Keratinocyte (primary cell): Measurements from ENCODE around the gene RASA3. TPM values are rescaled to one million over a fixed set of nuclear protein-coding genes. Genes with fewer than 3 reads are reported as not detected.

ENCODE experiments used
- DNase-seq: peaks from one replicate; pipeline ENCODE4 v3.0.0-alpha.2; 2011; ENCODE audit warnings: low read depth, missing footprints, low spot score
- FAIRE-seq: peaks from 2 replicates; lab custom pipeline; 2011; peaks lifted over from hg19 to GRCh38; lab: Jason Lieb, UNC
- H2AFZ ChIP-seq: 2 replicates; pipeline ENCODE4 v1.6.0; 2012; ENCODE audit warnings: low read length, control low read depth, inconsistent platforms; ENCODE audit not compliant: control insufficient read depth
- H3K27ac ChIP-seq: 2 replicates; pipeline ENCODE4 v1.5.1; 2011; ENCODE audit warnings: low read length; ENCODE audit not compliant: control insufficient read depth, insufficient read depth
- H3K27me3 ChIP-seq: 3 replicates; pipeline ENCODE4 v1.6.0; 2011; ENCODE audit warnings: low read length; ENCODE audit not compliant: control insufficient read depth, insufficient read depth; ENCODE audit errors: extremely low read depth
- H3K36me3 ChIP-seq, 2 experiments: 2 replicates in 1 of 2; 3 replicates in 1 of 2; pipeline ENCODE4 v1.5.1; 2011; ENCODE audit warnings: low read length in 2 of 2, mild to moderate bottlenecking in 1 of 2; ENCODE audit not compliant: control insufficient read depth in 2 of 2, insufficient read depth in 2 of 2; ENCODE audit errors: extremely low read depth in 1 of 2
- H3K4me1 ChIP-seq: 3 replicates; pipeline ENCODE4 v1.5.1; 2011; ENCODE audit warnings: low read length; ENCODE audit not compliant: control insufficient read depth, insufficient read depth; ENCODE audit errors: extremely low read depth
- H3K4me2 ChIP-seq: 3 replicates; pipeline ENCODE4 v1.6.0; 2011; ENCODE audit warnings: low read depth, low read length; ENCODE audit not compliant: control insufficient read depth, insufficient read depth; ENCODE audit errors: extremely low read depth
- H3K4me3 ChIP-seq, 3 experiments: fragments of 200-600 bp in 1 of 3; sonication (generic) in 1 of 3; 2 replicates in 2 of 3; 3 replicates in 1 of 3; pipeline ENCODE4 v1.5.1; 2011 to 2016; ENCODE audit warnings: low read length in 3 of 3, mild to moderate bottlenecking in 3 of 3, control low read depth in 2 of 3, inconsistent platforms in 1 of 3, low read depth in 1 of 3, mixed read lengths in 1 of 3, mixed run types in 1 of 3, moderate library complexity in 1 of 3; ENCODE audit not compliant: control insufficient read depth in 2 of 3, insufficient read depth in 2 of 3; ENCODE audit errors: extremely low read depth in 1 of 3
- H3K79me2 ChIP-seq: 2 replicates; pipeline ENCODE4 v1.6.0; 2012; ENCODE audit warnings: low read length; ENCODE audit not compliant: control insufficient read depth, insufficient read depth
- H3K9ac ChIP-seq: 3 replicates; pipeline ENCODE4 v1.6.0; 2011; ENCODE audit warnings: low read length; ENCODE audit not compliant: control insufficient read depth, insufficient read depth; ENCODE audit errors: extremely low read depth
- H3K9me1 ChIP-seq: 3 replicates; pipeline ENCODE4 v1.6.0; 2011; ENCODE audit warnings: low read length; ENCODE audit not compliant: control insufficient read depth, insufficient read depth; ENCODE audit errors: extremely low read depth
- H3K9me3 ChIP-seq: 2 replicates; pipeline ENCODE4 v1.5.1; 2012; ENCODE audit warnings: low read depth, low read length; ENCODE audit not compliant: control insufficient read depth
- H4K20me1 ChIP-seq: 3 replicates; pipeline ENCODE4 v1.6.0; 2011; ENCODE audit warnings: low read length; ENCODE audit not compliant: control insufficient read depth, insufficient read depth; ENCODE audit errors: extremely low read depth
- EZH2 ChIP-seq: IDR thresholded peaks from one replicate; pipeline ENCODE4 v1.6.1; 2012; ENCODE audit warnings: inconsistent platforms, mild to moderate bottlenecking, low read length, moderate library complexity
- dilution Hi-C: fragments of 300-500 bp; cut with MboI; formaldehyde crosslinking; loops from one replicate; pipeline ENCODE4 v1.7.0; 2020; ENCODE audit warnings: low sequenced_read_pairs; ENCODE audit not compliant: extremely low pct_ligation_motif_present
- polyA plus RNA-seq, 5 experiments: library from polyadenylated mRNA; depleted of rRNA in 3 of 5; stranded (reverse) in 3 of 5; stranded (forward) in 1 of 5; unstranded in 1 of 5; fragments of >200 nt; gene quantifications; 1 replicate in 1 of 5; 2 replicates in 3 of 5; 3 replicates in 1 of 5; pipeline versions ENCODE4 v1.2.1 to v1.2.3, GENCODE V29; 2011 to 2012; ENCODE audit warnings: missing spikeins in 2 of 5, low read depth in 1 of 5, low replicate concordance in 1 of 5
- TF ChIP-seq, protein P1 (sequence below), 3 experiments: IDR thresholded peaks in 1 of 3; conservative IDR thresholded peaks in 1 of 3; optimal IDR thresholded peaks in 1 of 3; 2 replicates in 2 of 3; 3 replicates in 1 of 3; pipeline versions ENCODE3 to v1.5.1; 2011; ENCODE audit warnings: low read length in 3 of 3, mild to moderate bottlenecking in 3 of 3, moderate library complexity in 2 of 3, control low read depth in 1 of 3, inconsistent platforms in 1 of 3; ENCODE audit not compliant: insufficient read depth in 2 of 3; ENCODE audit errors: extremely low read depth in 1 of 3

Gene RASA3
- polyA plus RNA-seq, 1 donor (not counting 4 experiments of a cell fraction or from before 2014, with no cell fraction given) = 4.1 TPM

DNA sequence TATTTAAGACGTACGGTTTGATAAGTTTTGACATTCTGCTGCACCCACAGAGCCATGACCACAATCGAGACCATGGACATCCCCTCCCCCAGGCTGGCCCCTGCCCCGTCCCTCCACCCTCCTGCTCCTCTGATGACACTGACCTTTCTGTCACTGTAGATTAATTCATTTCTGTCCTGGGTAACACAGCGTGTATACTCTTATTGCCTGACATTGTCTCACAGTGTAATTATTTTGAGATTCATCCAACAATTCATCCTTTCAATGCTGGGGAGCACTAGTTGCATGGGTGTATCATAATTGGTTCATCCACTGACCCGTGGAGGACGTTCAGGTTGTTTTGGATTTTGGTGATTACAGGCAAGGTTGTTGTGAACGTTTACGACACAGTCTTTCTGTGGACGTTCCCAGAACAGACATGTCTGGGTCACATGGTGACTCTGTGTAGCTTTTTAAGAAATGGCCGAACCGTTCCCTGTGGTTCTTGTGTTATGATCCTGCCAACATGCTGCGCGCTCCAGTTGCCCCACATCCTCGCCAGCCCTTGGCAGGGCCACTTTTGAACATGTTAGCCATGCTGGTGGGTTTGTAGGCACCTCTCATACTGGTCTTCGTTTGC is 200.5 kb downstream of the RASA3 start:
- Histone ChIP-seq H3K4me1 (peaks cover 17% of the 10 kb centered on the region), H3K9me1 (no peaks in the 10 kb centered on the region), H3K36me3 (no peaks in the 10 kb centered on the region), H2AFZ (no peak overlapping the region), H3K27me3 (peaks cover 28% of the 10 kb centered on the region), H4K20me1 (no peaks in the 10 kb centered on the region), H3K9me3 (no peaks in the 10 kb centered on the region), H3K4me2 (no peak overlapping the region), H3K4me3 (no peak overlapping the region), H3K79me2 (no peaks in the 10 kb centered on the region), H3K9ac (no peak overlapping the region), H3K27ac (no peak overlapping the region)
- FAIRE-seq = no peak
- no peak for DNase-seq
- TF ChIP-seq, protein P1, sequence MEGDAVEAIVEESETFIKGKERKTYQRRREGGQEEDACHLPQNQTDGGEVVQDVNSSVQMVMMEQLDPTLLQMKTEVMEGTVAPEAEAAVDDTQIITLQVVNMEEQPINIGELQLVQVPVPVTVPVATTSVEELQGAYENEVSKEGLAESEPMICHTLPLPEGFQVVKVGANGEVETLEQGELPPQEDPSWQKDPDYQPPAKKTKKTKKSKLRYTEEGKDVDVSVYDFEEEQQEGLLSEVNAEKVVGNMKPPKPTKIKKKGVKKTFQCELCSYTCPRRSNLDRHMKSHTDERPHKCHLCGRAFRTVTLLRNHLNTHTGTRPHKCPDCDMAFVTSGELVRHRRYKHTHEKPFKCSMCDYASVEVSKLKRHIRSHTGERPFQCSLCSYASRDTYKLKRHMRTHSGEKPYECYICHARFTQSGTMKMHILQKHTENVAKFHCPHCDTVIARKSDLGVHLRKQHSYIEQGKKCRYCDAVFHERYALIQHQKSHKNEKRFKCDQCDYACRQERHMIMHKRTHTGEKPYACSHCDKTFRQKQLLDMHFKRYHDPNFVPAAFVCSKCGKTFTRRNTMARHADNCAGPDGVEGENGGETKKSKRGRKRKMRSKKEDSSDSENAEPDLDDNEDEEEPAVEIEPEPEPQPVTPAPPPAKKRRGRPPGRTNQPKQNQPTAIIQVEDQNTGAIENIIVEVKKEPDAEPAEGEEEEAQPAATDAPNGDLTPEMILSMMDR (optimal IDR thresholded peaks at IDR 0.05 in 1 of 3, IDR thresholded peaks at IDR 0.05 in 1 of 3, conservative IDR thresholded peaks at IDR 0.05 in 1 of 3; ENCODE audit: extremely low read depth in 1 of 3, insufficient read depth in 2 of 3, low read length in 3 of 3) = no peak
- no peak for TF ChIP-seq EZH2
- dilution Hi-C loops = no loop called here

DNA sequence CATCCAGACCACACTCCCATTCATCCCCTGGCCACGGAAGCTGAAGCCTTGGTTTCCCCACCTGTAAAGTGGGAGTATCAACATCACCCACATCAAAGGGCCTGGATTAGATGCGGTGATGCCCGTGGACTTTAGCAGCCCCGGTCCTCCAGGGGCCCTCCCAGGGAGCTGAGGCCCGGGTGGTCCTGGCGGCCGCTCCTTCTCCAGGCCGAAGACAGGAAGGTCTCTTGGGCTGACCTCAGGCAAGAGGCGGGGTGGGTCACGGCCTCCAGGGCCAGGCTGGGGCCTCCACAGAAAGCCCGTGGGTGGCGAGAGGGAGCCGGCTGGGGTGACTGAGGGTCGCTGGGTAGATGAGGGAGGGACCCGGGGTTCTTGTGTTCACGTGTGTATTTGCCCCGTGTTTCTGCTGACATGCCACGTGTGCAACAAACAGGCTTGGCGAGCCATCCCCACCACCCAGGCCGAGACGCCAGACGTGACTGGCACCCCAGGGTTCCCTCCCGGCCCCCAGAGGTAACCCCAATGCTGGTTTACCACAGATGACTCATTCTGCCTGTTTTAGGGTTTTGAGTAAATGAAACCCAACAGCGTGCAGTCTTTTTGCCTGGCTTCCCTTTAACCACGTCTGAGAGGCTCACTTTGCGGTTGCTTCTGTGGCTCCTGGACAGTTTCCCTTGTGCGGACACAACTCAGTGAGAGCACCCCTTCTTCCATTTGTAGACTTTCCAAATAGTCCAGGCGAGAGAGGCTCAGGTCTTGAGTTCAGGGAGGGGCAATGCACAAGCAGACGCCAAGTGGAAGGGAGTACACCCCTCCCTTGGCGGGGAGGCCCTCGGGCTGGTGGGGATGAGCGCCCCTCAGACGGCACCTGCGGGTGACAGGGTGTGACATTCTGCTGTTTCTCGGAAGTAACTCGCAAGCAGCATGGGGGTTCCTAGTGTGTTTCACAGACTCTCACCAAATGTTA is 201.5 kb downstream of the RASA3 start:
- no peak overlapping the region for H2AFZ ChIP-seq
- dilution Hi-C loops = no loop called here
- TF ChIP-seq, protein P1 (optimal IDR thresholded peaks at IDR 0.05 in 1 of 3, IDR thresholded peaks at IDR 0.05 in 1 of 3, conservative IDR thresholded peaks at IDR 0.05 in 1 of 3; ENCODE audit: extremely low read depth in 1 of 3, insufficient read depth in 2 of 3, low read length in 3 of 3) = no peak
- TF ChIP-seq EZH2 = no peak
- H3K4me2 ChIP-seq = no peak overlapping the region
- H3K79me2 ChIP-seq = no peaks in the 10 kb centered on the region
- peaks cover 28% of the 10 kb centered on the region for H3K27me3 ChIP-seq
- H4K20me1 ChIP-seq = no peaks in the 10 kb centered on the region
- no peak overlapping the region for H3K27ac ChIP-seq
- FAIRE-seq = no peak
- H3K36me3 ChIP-seq = no peaks in the 10 kb centered on the region
- H3K9ac ChIP-seq = no peak overlapping the region
- H3K9me1 ChIP-seq = no peaks in the 10 kb centered on the region
- H3K4me3 ChIP-seq = no peak overlapping the region
- peaks cover 17% of the 10 kb centered on the region for H3K4me1 ChIP-seq
- no peaks in the 10 kb centered on the region for H3K9me3 ChIP-seq
- DNase-seq = no peak
